Right lobe of liver (tissue), 4 donors: Measurements from ENCODE around the gene NBAS.

Experiments
- CTCF ChIP-seq, 4 donors: fragments of 200-600 bp in 3 of 4; fragments of 450-650 bp in 1 of 4; IDR thresholded peaks; one replicate each; pipeline versions ENCODE4 v1.5.1 to v1.8.0; 2016 to 2022; ENCODE audit warnings: antibody characterized with exemption in 4 of 4, mild to moderate bottlenecking in 2 of 4
- POLR2A ChIP-seq: fragments of 450-650 bp; IDR thresholded peaks from one replicate; pipeline ENCODE4 v1.6.1; 2017; ENCODE audit warnings: antibody characterized with exemption, mild to moderate bottlenecking
- donor health status: DM: no; HTN: no; CAD: no.
- donor health status: DM: no; HTN: no; CAD: no.
- donor health status: DM: no; HTN: yes; CAD: no.

- no peak for TF ChIP-seq CTCF (IDR thresholded peaks at IDR 0.05)
- no peak for TF ChIP-seq POLR2A
These were observed 139.4 kb downstream of the NBAS start for GRCh38 chr2:15421753-15422152.
